HG03066 (cell line): Measurements from ENCODE around the gene VPS54.
"Not testable (repeated sequence)": the region's sequence is repeated elsewhere in the genome, so short reads cannot be mapped to it uniquely, and the experiment has no call there.

Experiments
- ATAC-seq: cut with Tn5 transposase; IDR thresholded peaks from one replicate; pipeline ENCODE4 v1.9.1; 2021; ENCODE audit warnings: low read depth; ENCODE audit not compliant: unreplicated experiment

VPS54 gene

GRCh38 chr2:64023485-64024258 lies 4.4 kb upstream of the VPS54 start:
- no peak for ATAC-seq

- no peak for ATAC-seq
Observed at GRCh38 chr2:64021578-64021977, 2.4 kb upstream of the VPS54 start.

- ATAC-seq = no peak
Observed at GRCh38 chr2:64019975-64020528, 824 bp upstream of the VPS54 start.

GRCh38 chr2:64018701-64019082 lies 536 bp downstream of the VPS54 start:
- ATAC-seq = peak; percentile 50

- peak; percentile 9 for ATAC-seq
Observed at GRCh38 chr2:64017811-64018700, 1.2 kb downstream of the VPS54 start.

- no peak for ATAC-seq
Observed at GRCh38 chr2:64015898-64016297, 3.3 kb downstream of the VPS54 start.

GRCh38 chr2:64015391-64015790 lies 3.8 kb downstream of the VPS54 start:
- no peak for ATAC-seq

- no peak for ATAC-seq
Observed at GRCh38 chr2:64014628-64015027, 4.6 kb downstream of the VPS54 start.

- ATAC-seq = no peak
Observed at GRCh38 chr2:64013053-64013452, 6.2 kb downstream of the VPS54 start.

GRCh38 chr2:64012115-64012514 lies 7.1 kb downstream of the VPS54 start:
- no peak for ATAC-seq

GRCh38 chr2:64008434-64009009 lies 10.7 kb downstream of the VPS54 start:
- no peak for ATAC-seq

- no peak for ATAC-seq
Observed at GRCh38 chr2:64007924-64008323, 11.3 kb downstream of the VPS54 start.

GRCh38 chr2:64005707-64006356 lies 13.4 kb downstream of the VPS54 start:
- ATAC-seq = no peak

GRCh38 chr2:64003239-64003638 lies 16.0 kb downstream of the VPS54 start:
- ATAC-seq = no peak

- no peak for ATAC-seq
Observed at GRCh38 chr2:64001382-64002101, 17.7 kb downstream of the VPS54 start.

- no peak for ATAC-seq
Observed at GRCh38 chr2:64000630-64001381, 18.4 kb downstream of the VPS54 start.

- no peak for ATAC-seq
Observed at GRCh38 chr2:63999049-63999448, 20.2 kb downstream of the VPS54 start.

GRCh38 chr2:63996582-63997198 lies 22.5 kb downstream of the VPS54 start:
- ATAC-seq = not testable (repeated sequence)
